Measurements from ENCODE around the gene CYP2W1. TPM values are rescaled to one million over a fixed set of nuclear protein-coding genes. Genes with fewer than 3 reads are reported as not detected.

Gene CYP2W1, protein sequence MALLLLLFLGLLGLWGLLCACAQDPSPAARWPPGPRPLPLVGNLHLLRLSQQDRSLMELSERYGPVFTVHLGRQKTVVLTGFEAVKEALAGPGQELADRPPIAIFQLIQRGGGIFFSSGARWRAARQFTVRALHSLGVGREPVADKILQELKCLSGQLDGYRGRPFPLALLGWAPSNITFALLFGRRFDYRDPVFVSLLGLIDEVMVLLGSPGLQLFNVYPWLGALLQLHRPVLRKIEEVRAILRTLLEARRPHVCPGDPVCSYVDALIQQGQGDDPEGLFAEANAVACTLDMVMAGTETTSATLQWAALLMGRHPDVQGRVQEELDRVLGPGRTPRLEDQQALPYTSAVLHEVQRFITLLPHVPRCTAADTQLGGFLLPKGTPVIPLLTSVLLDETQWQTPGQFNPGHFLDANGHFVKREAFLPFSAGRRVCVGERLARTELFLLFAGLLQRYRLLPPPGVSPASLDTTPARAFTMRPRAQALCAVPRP
- total RNA-seq, result 1 to 10 TPM in 2 of 3 donors, under 1 TPM in 1; 0.47 to 2.3 (median 2.1) TPM
- long read RNA-seq, donor 1, result 0 reads
- long read RNA-seq, donor 2, result 0 reads

DNA sequence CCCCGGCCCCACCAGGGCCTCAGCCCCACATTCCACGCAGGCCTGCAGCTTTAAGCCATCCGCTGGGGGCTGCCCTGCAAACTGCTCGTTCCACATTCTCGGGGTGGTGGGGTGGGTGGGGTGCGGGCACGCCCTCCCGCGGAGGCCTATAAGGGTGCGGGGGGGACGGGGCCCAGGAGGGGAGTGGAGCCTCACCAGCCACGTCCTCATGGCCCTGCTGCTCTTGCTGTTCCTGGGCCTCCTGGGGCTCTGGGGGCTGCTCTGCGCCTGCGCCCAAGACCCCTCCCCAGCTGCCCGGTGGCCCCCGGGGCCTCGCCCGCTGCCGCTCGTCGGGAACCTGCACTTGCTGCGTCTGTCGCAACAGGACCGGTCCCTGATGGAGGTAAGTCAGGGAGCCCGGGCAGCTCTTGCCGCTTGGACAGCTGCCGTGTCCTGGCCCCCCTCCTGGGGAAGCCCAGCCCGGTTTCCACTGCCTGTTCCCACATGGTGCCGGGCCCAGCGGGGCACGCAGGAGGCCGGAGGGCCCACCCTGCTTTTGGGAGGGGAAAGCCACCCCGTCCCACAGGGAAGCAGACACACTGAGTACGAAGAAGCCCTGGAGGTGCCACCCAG lies at the start of gene CYP2W1:
Gene CYP2W1, plus strand, starts transcription at position 178 of the 612 bp plus-strand sequence. Its CDS starts 31 bp downstream, at position 209.
- Histone ChIP-seq H3K4me3 (no peak within 1 kb of the TSS), H3K36me3 (ENCODE audit: low read depth) (no peaks in the 10 kb centered on the region), H3K9me3 (no peaks in the 10 kb centered on the region), H3K4me1 (ENCODE audit: low read depth) (peaks cover 10% of the 10 kb centered on the region)
- DNase-seq (no peak), ATAC-seq (peak; percentile 9)
- TF ChIP-seq CTCF (IDR thresholded peaks at IDR 0.05), result no peak
- intact Hi-C loops (cut with DNase I, micrococcal nuclease), result no loop called here

DNA sequence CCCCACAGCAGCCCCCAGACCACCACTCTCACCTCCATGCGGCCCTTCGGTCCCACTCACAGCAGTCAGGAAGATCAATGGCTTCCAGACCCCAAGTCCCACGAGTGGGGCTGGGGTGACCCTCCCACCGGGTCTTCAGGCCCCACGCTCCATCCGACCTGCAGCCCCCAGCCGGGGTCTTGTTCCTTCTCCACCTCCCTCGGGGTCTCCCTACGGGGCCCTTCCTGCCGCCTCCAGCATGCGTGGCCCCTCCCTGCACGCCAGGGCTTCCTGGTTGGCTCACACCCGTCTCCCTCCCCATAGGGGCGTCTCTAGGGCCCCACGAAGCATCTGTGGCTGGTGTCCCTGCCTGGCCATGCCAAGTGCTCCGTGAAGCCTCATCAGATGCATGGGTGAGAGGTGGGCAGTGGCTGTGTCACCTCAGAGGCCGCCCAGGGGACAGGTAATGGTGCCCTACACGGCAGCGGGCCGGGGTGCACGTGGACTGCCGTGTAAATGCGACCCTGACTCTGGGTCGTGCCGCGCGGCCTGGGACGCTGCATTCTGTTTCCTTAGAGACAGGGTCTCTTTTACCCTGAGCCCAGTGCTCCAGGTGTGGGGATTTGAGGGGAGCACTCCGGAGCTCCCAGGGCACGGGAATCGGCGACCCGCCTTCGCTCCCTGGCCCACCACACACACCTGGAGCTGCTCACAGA lies 48.4 kb upstream of the CYP2W1 start:
- H3K9me3 ChIP-seq, result no peaks in the 10 kb centered on the region
- ATAC-seq, result no peak
- no peak for TF ChIP-seq CTCF (IDR thresholded peaks at IDR 0.05)
- intact Hi-C loops (cut with DNase I, micrococcal nuclease), result no loop called here
- H3K4me1 ChIP-seq (ENCODE audit: low read depth), result no peaks in the 10 kb centered on the region
- no peaks in the 10 kb centered on the region for H3K36me3 ChIP-seq (ENCODE audit: low read depth)
- H3K4me3 ChIP-seq, result no peak overlapping the region
- peak in 2 of 3 donors; percentile 21 to 42 for DNase-seq

- Histone ChIP-seq H3K9me3 (no peaks in the 10 kb centered on the region), H3K4me1 (ENCODE audit: low read depth) (no peaks in the 10 kb centered on the region), H3K4me3 (no peak overlapping the region), H3K36me3 (ENCODE audit: low read depth) (no peaks in the 10 kb centered on the region)
- peak in 2 of 3 donors; percentile 24 to 47 for DNase-seq
- intact Hi-C loops (cut with DNase I, micrococcal nuclease), result no loop called here
- no peak for TF ChIP-seq CTCF (IDR thresholded peaks at IDR 0.05)
- ATAC-seq, result no peak
Measured at GRCh38 chr7:935164-935873, 47.7 kb upstream of the CYP2W1 start.

DNA sequence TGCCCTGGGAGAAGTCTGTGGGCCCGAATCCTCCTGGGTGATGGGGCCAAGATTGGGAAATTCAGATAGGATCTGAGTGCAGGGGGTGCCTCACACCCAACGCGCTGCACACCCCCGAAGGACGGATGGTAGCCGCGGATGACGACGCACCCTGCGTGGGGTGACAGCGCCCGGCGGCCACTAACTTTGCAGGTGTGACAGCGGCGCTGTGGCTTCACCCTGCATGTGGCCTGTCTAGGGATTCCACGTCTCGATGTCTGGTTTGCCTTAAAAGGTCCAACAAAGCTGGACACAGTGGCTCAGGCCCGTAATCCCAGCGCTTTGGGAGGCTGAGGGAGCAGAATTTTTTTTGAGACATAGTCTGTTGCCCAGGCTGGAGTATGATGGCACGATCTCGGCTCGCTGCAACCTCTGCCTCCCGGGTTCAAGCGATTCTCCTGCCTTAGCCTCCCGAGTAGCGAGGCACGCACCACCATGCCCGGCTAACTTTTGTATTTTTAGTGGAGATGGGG lies 47.1 kb upstream of the CYP2W1 start:
- ATAC-seq (no peak), DNase-seq (peak in 1 of 3 donors; percentile 14)
- Histone ChIP-seq H3K4me1 (ENCODE audit: low read depth) (no peaks in the 10 kb centered on the region), H3K9me3 (no peaks in the 10 kb centered on the region), H3K36me3 (ENCODE audit: low read depth) (no peaks in the 10 kb centered on the region), H3K4me3 (no peak overlapping the region)
- intact Hi-C loops (cut with DNase I, micrococcal nuclease), result no loop called here
- TF ChIP-seq CTCF (IDR thresholded peaks at IDR 0.05), result no peak
